PFSK-1 (cell line): ENCODE measurements around the gene LRP6.

Experiments
- FOXP2 ChIP-seq: optimal IDR thresholded peaks from 2 replicates; pipeline ENCODE3; 2011; ENCODE audit warnings: borderline replicate concordance, control low read depth, inconsistent platforms; ENCODE audit not compliant: insufficient read depth; ENCODE audit errors: extremely low read length, extremely low read depth
- POLR2AphosphoS5 ChIP-seq: IDR thresholded peaks from 2 replicates; pipeline ENCODE4 v1.6.1; 2012; ENCODE audit warnings: low read depth, mild to moderate bottlenecking, control low read depth, low read length, moderate library complexity
- REST ChIP-seq, 2 experiments: IDR thresholded peaks; 2 replicates each; pipeline versions ENCODE4 v1.6.1 to v1.8.0; 2011 to 2012; ENCODE audit warnings: low read depth in 2 of 2, low read length in 2 of 2, control low read depth in 1 of 2, inconsistent platforms in 1 of 2, mild to moderate bottlenecking in 1 of 2, moderate library complexity in 1 of 2; ENCODE audit not compliant: insufficient read depth in 1 of 2
- SIN3A ChIP-seq: IDR thresholded peaks from 2 replicates; pipeline ENCODE4 v1.6.1; 2012; ENCODE audit warnings: mild to moderate bottlenecking, low read length, moderate library complexity, borderline replicate concordance; ENCODE audit not compliant: insufficient read depth
- TAF1 ChIP-seq: IDR thresholded peaks from 2 replicates; pipeline ENCODE4 v1.6.1; 2012; ENCODE audit warnings: low read length, control low read depth, borderline replicate concordance; ENCODE audit not compliant: insufficient read depth

The LRP6 gene

GRCh38 chr12:12266389-12266872, 413 bp downstream of the LRP6 start:
- TF ChIP-seq SIN3A (no peak), FOXP2 (no peak), TAF1 (no peak), REST (IDR thresholded peaks at IDR 0.05; ENCODE audit: insufficient read depth in 1 of 2, low read depth in 2 of 2, low read length in 2 of 2) (no peak), POLR2AphosphoS5 (no peak)

- TF ChIP-seq REST (IDR thresholded peaks at IDR 0.05; ENCODE audit: insufficient read depth in 1 of 2, low read depth in 2 of 2, low read length in 2 of 2): no peak
- no peak for TF ChIP-seq POLR2AphosphoS5
- TF ChIP-seq FOXP2: no peak
- peak; percentile 12; the same call in 1 of the 2 replicates for TF ChIP-seq SIN3A
These were observed 1.1 kb downstream of the LRP6 start for GRCh38 chr12:12265571-12266388.

- TF ChIP-seq POLR2AphosphoS5 (no peak), FOXP2 (no peak), TAF1 (no peak), SIN3A (no peak), REST (IDR thresholded peaks at IDR 0.05; ENCODE audit: insufficient read depth in 1 of 2, low read depth in 2 of 2, low read length in 2 of 2) (no peak)
These were observed 1.8 kb downstream of the LRP6 start for GRCh38 chr12:12265035-12265434.

GRCh38 chr12:12263909-12264308, 2.9 kb downstream of the LRP6 start:
- TF ChIP-seq POLR2AphosphoS5 (no peak), TAF1 (no peak), REST (IDR thresholded peaks at IDR 0.05; ENCODE audit: insufficient read depth in 1 of 2, low read depth in 2 of 2, low read length in 2 of 2) (no peak), FOXP2 (no peak), SIN3A (no peak)
